WTC11 (cell line): ENCODE data around the gene KIF3A.

Source experiments
- CTCF ChIP-seq: fragments of 200-600 bp; IDR thresholded peaks from 2 replicates; pipeline ENCODE4 v1.8.0; 2022; ENCODE audit warnings: antibody characterized with exemption
- ETV6 ChIP-seq: sonication (generic); formaldehyde crosslinking; IDR thresholded peaks from 2 replicates; pipeline ENCODE4 v1.8.1; 2022; ENCODE audit warnings: mild to moderate bottlenecking, missing genetic modification reagents
- PRRX2 ChIP-seq: fragments of 250-450 bp; sonication (Bioruptor Pico); IDR thresholded peaks from 2 replicates; pipeline ENCODE4 v1.8.0; 2021; ENCODE audit warnings: mild to moderate bottlenecking
- SMAD3 ChIP-seq: sonication (generic); formaldehyde crosslinking; IDR thresholded peaks from 2 replicates; pipeline ENCODE4 v1.8.0; 2022; ENCODE audit warnings: missing genetic modification reagents, mild to moderate bottlenecking, borderline replicate concordance
- SP1 ChIP-seq: sonication (generic); formaldehyde crosslinking; conservative IDR thresholded peaks from 2 replicates; pipeline ENCODE4 v1.8.1; 2022; ENCODE audit warnings: missing genetic modification reagents
- TP53 ChIP-seq: sonication (generic); formaldehyde crosslinking; IDR thresholded peaks from 2 replicates; pipeline ENCODE4 v1.8.1; 2023; ENCODE audit warnings: mild to moderate bottlenecking, missing genetic modification reagents

DNA sequence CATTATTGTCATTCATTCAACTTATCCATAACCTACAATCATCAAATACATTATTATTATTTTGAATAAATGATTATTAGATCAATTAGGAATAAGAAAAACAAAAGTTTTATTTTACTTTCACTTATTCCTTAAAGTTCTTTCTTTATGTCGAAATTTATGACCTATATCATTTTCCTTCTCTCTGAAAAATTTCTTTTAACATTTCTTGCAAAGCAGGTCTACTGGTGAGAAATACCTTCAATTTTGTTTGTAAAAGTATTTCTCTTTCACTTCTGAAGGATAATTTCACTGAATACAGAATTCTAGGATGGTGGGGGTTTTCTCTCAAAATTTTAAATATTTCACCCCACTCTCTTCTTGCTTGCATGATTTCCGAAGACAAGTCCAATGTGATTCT is 7.3 kb upstream of the KIF3A start:
- TF ChIP-seq CTCF (no peak), ETV6 (CRISPR knock-in tag) (no peak), PRRX2 (CRISPR knock-in tag) (no peak), SMAD3 (CRISPR knock-in tag) (no peak), SP1 (CRISPR knock-in tag) (no peak), TP53 (CRISPR knock-in tag) (no peak)
